ENCODE measurements around the gene FRS2.

DNA sequence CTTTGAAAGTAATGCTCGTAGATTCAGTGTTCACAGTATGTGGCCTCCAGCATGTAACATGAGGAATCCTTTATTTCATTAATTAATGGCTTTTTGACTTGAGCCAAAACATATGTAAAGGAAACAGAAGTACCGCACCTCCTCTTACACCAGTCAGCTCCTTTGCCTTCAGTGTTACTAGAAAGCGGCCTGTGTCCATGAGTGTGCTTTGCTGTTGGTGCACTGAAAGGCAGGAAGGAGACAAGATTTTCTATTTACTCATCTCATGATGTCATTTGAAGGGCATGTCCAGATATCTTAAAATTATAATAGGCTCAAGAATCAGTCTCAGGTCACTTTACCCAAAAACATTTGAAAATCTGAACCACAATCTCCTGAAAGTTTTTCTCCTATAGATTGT lies 105.2 kb downstream of the FRS2 start:
- TF ChIP-seq CTCF (conservative IDR thresholded peaks at IDR 0.05; ENCODE audit: low read depth, low read length), result no peak
- TF ChIP-seq EZH2 (IDR thresholded peaks at IDR 0.05; ENCODE audit: low read length, unreplicated experiment), result no peak

Data from PC-3 (cell line).